GM12878 (cell line): ENCODE measurements around the gene CCDC85A. TPM values are rescaled to one million over a fixed set of nuclear protein-coding genes. Genes with fewer than 3 reads are reported as not detected.

Source experiments
- ATAC-seq: fragments of 200-7000 bp; cut with Tn5 transposase; 3 replicates; pipeline ENCODE4 v1.9.1; 2020; ENCODE audit warnings: mild to moderate bottlenecking, moderate library complexity
- BruUV-seq: library from RNA; stranded (reverse); fragments of 400-500 nt; replicated peaks from 2 replicates; lab custom pipeline; 2021; lab: Mats Ljungman, UMichigan
- CTCF ChIA-PET: fragments of 300-600 bp; sonication (Branson Sonifier 250); formaldehyde crosslinking; extraction: SDS; loops from one replicate; lab custom pipeline; 2021; ENCODE audit warnings: inconsistent platforms; lab: Yijun Ruan, JAX
- POLR2A ChIA-PET: fragments of 350-600 bp; formaldehyde crosslinking; extraction: SDS; loops from one replicate; lab custom pipeline; 2021; ENCODE audit warnings: inconsistent platforms; lab: Charles Lee
- RAD21 ChIA-PET: fragments of 300-600 bp; sonication (Branson Sonifier 250); formaldehyde crosslinking; loops from one replicate; lab custom pipeline; 2023; ENCODE audit warnings: antibody characterized with exemption; ENCODE audit not compliant: unreplicated experiment; lab: Charles Lee
- SMC1A ChIA-PET: fragments of 300-600 bp; sonication (Branson Sonifier 250); formaldehyde crosslinking; loops from one replicate; lab custom pipeline; 2023; ENCODE audit not compliant: unreplicated experiment, uncharacterized antibody; lab: Charles Lee
- DNase-seq: peaks from one replicate; pipeline ENCODE4 v3.0.0-alpha.2; 2011; ENCODE audit warnings: low read depth, low spot score
- FAIRE-seq: peaks from 3 replicates; lab custom pipeline; 2011; peaks lifted over from hg19 to GRCh38; lab: Jason Lieb, UNC
- H2AFZ ChIP-seq: 2 replicates; pipeline ENCODE4 v1.6.0; 2011; ENCODE audit warnings: low read depth, low read length, control low read depth; ENCODE audit not compliant: control insufficient read depth
- H3K27ac ChIP-seq: 2 replicates; pipeline ENCODE4 v1.5.1; 2011; ENCODE audit warnings: control low read depth; ENCODE audit not compliant: control insufficient read depth, insufficient read depth
- H3K27me3 ChIP-seq, 2 experiments: replicated peaks in 1 of 2; 2 replicates each; pipeline versions ENCODE4 v1.6.0 to v1.6.1; 2011; ENCODE audit warnings: low read length in 1 of 2; ENCODE audit not compliant: control insufficient read depth in 2 of 2, insufficient read depth in 2 of 2
- H3K36me3 ChIP-seq, 2 experiments: 2 replicates each; pipeline ENCODE4 v1.5.1; 2011; ENCODE audit warnings: low read length in 1 of 2; ENCODE audit not compliant: control insufficient read depth in 2 of 2, insufficient read depth in 2 of 2
- H3K4me1 ChIP-seq: 2 replicates; pipeline ENCODE4 v1.6.1; 2011; ENCODE audit warnings: mild to moderate bottlenecking, low read length, moderate library complexity, mixed read lengths; ENCODE audit not compliant: control insufficient read depth, insufficient read depth
- H3K4me2 ChIP-seq: 2 replicates; pipeline ENCODE4 v1.6.0; 2011; ENCODE audit warnings: control low read depth; ENCODE audit not compliant: control insufficient read depth, insufficient read depth
- H3K4me3 ChIP-seq: fragments of 200-600 bp; sonication (generic); 2 replicates; pipeline ENCODE4 v1.5.1; 2016
- H3K79me2 ChIP-seq: 2 replicates; pipeline ENCODE4 v1.6.0; 2011; ENCODE audit warnings: low read length; ENCODE audit not compliant: control insufficient read depth, insufficient read depth
- H3K9ac ChIP-seq: 2 replicates; pipeline ENCODE4 v1.8.0; 2011; ENCODE audit warnings: low read length, control low read depth, mixed read lengths; ENCODE audit not compliant: control insufficient read depth, insufficient read depth
- H3K9me3 ChIP-seq: replicated peaks from 3 replicates; pipeline ENCODE4 v1.5.1; 2011; ENCODE audit warnings: mild to moderate bottlenecking, low read length; ENCODE audit not compliant: control insufficient read depth, insufficient read depth
- H4K20me1 ChIP-seq: 2 replicates; pipeline ENCODE4 v1.6.0; 2011; ENCODE audit not compliant: control insufficient read depth, insufficient read depth
- ZNF24 ChIP-seq: fragments of 450-650 bp; IDR thresholded peaks from 2 replicates; pipeline ENCODE4 v1.6.1; 2017; ENCODE audit warnings: antibody characterized with exemption, mild to moderate bottlenecking
- ZNF592 ChIP-seq: fragments of 450-650 bp; IDR thresholded peaks from 2 replicates; pipeline ENCODE4 v1.6.1; 2017; ENCODE audit warnings: mild to moderate bottlenecking, moderate library complexity
- WGBS: methylation state at CpG from one replicate; pipeline ENCODE4 v1.1.6; 2016; ENCODE audit warnings: low lambda C conversion rate; ENCODE audit not compliant: insufficient replicate concordance, insufficient coverage; ENCODE audit errors: missing lambda C conversion rate; 5-methylcytosine and 5-hydroxymethylcytosine counted together
- in situ Hi-C: fragments of 300-500 bp; cut with MboI; formaldehyde crosslinking; loops from 9 replicates; pipeline ENCODE4 v1.14.3; 2018; ENCODE audit warnings: mixed read lengths
- intact Hi-C: fragments of 100-400 bp; cut with micrococcal nuclease; formaldehyde crosslinking; loops from one replicate; pipeline ENCODE4 v1.14.2; 2022; ENCODE audit not compliant: unreplicated experiment
- polyA plus RNA-seq, 11 experiments: library from polyadenylated mRNA; depleted of rRNA in 4 of 11; unstranded in 6 of 11; stranded (reverse) in 5 of 11; fragments of >200 nt; fragmentation: Nextera tagmentation in 4 of 11; fragmentation: Illumina TruSeq in 1 of 11; extraction: Ambion mirVana in 4 of 11; extraction: Trizol in 1 of 11; gene quantifications; 1 replicate in 1 of 11; 2 replicates in 10 of 11; pipeline versions ENCODE4 v1.2.1 to v1.2.3, GENCODE V29; 2011 to 2016; ENCODE audit warnings: inconsistent platforms in 2 of 11, missing spikeins in 2 of 11, low read depth in 1 of 11
- total RNA-seq, 4 experiments: library from RNA; depleted of rRNA in 3 of 4; stranded (reverse); fragments of >200 nt in 3 of 4; fragmentation: Illumina TruSeq in 1 of 4; extraction: Trizol in 1 of 4; gene quantifications; 2 replicates each; pipeline versions ENCODE4 v1.2.1 to v1.2.3, GENCODE V29; 2013 to 2021

Gene CCDC85A
- total and polyA plus RNA-seq, 10 of the 15 experiments (the other 5 are each of a cell fraction or from before 2014, with no cell fraction given): 0.02 to 0.57 (median 0.04) TPM; not detected in 7

- BruUV-seq: no TSS peak
- no peak overlapping the region for H3K4me2 ChIP-seq
- CTCF ChIA-PET: interaction anchor here (1.2 kb wide), 1 partner anchor 15 kb away, joined by 3 read pairs; the partner anchor contains the start of gene CCDC85A
These were observed 15.1 kb downstream of the CCDC85A start for GRCh38 chr2:56198936-56199335.

More at GRCh38 chr2:56198936-56199335, 15.1 kb downstream of the CCDC85A start:
- ChIA-PET SMC1A (interaction anchor here (0.6 to 1.6 kb wide), 2 partner anchors 11 to 118 kb away, joined by 3 to 4 read pairs; no protein-coding TSS in a partner anchor), RAD21 (interaction anchor here (1.2 kb wide), 1 partner anchor 139 kb away, joined by 3 read pairs; no protein-coding TSS in a partner anchor), POLR2A (no interaction called here)
- no peak overlapping the region for H2AFZ ChIP-seq
- no peak overlapping the region for H3K4me3 ChIP-seq
- DNase-seq (no peak), FAIRE-seq (no peak), ATAC-seq (no peak)
- no peaks in the 10 kb centered on the region for H3K4me1 ChIP-seq
- H3K9ac ChIP-seq: no peak overlapping the region
- TF ChIP-seq ZNF24: peak; percentile 95
- TF ChIP-seq ZNF592: no peak
- intact Hi-C loops: no loop called here
- in situ Hi-C loops: no loop called here
- no peaks in the 10 kb centered on the region for H3K36me3 ChIP-seq
- H3K9me3 ChIP-seq: no peaks in the 10 kb centered on the region
- no peaks in the 10 kb centered on the region for H3K79me2 ChIP-seq
- H4K20me1 ChIP-seq: no peaks in the 10 kb centered on the region
- H3K27ac ChIP-seq: no peak overlapping the region
- WGBS: 35% methylated on average over 1 of the region's 1 CpG
- no peaks in the 10 kb centered on the region; a peak in 1 of 4 replicates for H3K27me3 ChIP-seq
